ENCODE results near the gene UGT1A6.

UGT1A6 gene

GRCh38 chr2:233822101-233822771, 129.5 kb downstream of the UGT1A6 start:
- no peak for DNase-seq

Measured in hematopoietic multipotent progenitor cell treated with erythropoietin and hydrocortisone succinate and interleukin-3 and kit ligand, for 6 days (in vitro differentiated cells).